ENCODE data around the gene PPIL6. TPM values are rescaled to one million over a fixed set of nuclear protein-coding genes. Genes with fewer than 3 reads are reported as not detected.

The PPIL6 gene
- total RNA-seq, 3 donors from 2014 or later = 2.6 to 16.5 (median 2.9) TPM

- no peaks in the 10 kb centered on the region for H3K36me3 ChIP-seq
These were observed 3.1 kb upstream of the PPIL6 start for GRCh38 chr6:109443425-109443950.

GRCh38 chr6:109442393-109442924 lies 2.0 kb upstream of the PPIL6 start:
- intact Hi-C loops (cut with DNase I; ENCODE audit: low total_unique reads) = no loop called here
- H3K36me3 ChIP-seq = no peaks in the 10 kb centered on the region
- H3K9me3 ChIP-seq = no peaks in the 10 kb centered on the region
- H3K4me3 ChIP-seq = peak overlapping the region in 1 of 3 donors; percentile 87
- no peak for DNase-seq (ENCODE audit: low spot score in 2 of 2)
- TF ChIP-seq CTCF (IDR thresholded peaks at IDR 0.05) (no peak), POLR2AphosphoS5 (IDR thresholded peaks at IDR 0.05) (no peak), POLR2A (IDR thresholded peaks at IDR 0.05) (no peak)
- peaks cover 5 to 7% of the 10 kb centered on the region in 2 donors for H3K4me1 ChIP-seq
- H3K27me3 ChIP-seq = no peaks in the 10 kb centered on the region
- no peak overlapping the region for H3K27ac ChIP-seq

More at GRCh38 chr6:109443425-109443950, 3.1 kb upstream of the PPIL6 start:
- Histone ChIP-seq H3K4me1 (peaks cover 5 to 7% of the 10 kb centered on the region in 2 donors), H3K27ac (no peak overlapping the region), H3K27me3 (no peaks in the 10 kb centered on the region), H3K9me3 (no peaks in the 10 kb centered on the region), H3K4me3 (no peak overlapping the region)
- TF ChIP-seq POLR2A (IDR thresholded peaks at IDR 0.05) (no peak), POLR2AphosphoS5 (IDR thresholded peaks at IDR 0.05) (no peak), CTCF (IDR thresholded peaks at IDR 0.05) (no peak)
- no peak for DNase-seq (ENCODE audit: low spot score in 2 of 2)
- intact Hi-C loops (cut with DNase I; ENCODE audit: low total_unique reads) = no loop called here

GRCh38 chr6:109441069-109441816 lies 815 bp upstream of the PPIL6 start:
- H3K4me3 ChIP-seq = peak overlapping the region; percentile 71 to 87 (median 86)
- TF ChIP-seq CTCF (IDR thresholded peaks at IDR 0.05) = peak; percentile 7 to 44 (median 13)
- no peak for TF ChIP-seq POLR2A (IDR thresholded peaks at IDR 0.05)
- peak in 1 of 3 donors; percentile 6 for TF ChIP-seq POLR2AphosphoS5 (IDR thresholded peaks at IDR 0.05)
- H3K36me3 ChIP-seq = no peaks in the 10 kb centered on the region
- peaks cover 5 to 7% of the 10 kb centered on the region in 2 donors for H3K4me1 ChIP-seq
- intact Hi-C loops (cut with DNase I; ENCODE audit: low total_unique reads) = no loop called here
- no peaks in the 10 kb centered on the region for H3K9me3 ChIP-seq
- peak overlapping the region; percentile 91 to 92 for H3K27ac ChIP-seq
- H3K27me3 ChIP-seq = no peaks in the 10 kb centered on the region
- DNase-seq (ENCODE audit: low spot score in 2 of 2) = peak in 1 of 2 donors; percentile 53

GRCh38 chr6:109436041-109436440 lies 4.4 kb downstream of the PPIL6 start:
- H3K36me3 ChIP-seq = no peaks in the 10 kb centered on the region
- TF ChIP-seq POLR2A (IDR thresholded peaks at IDR 0.05) (no peak), POLR2AphosphoS5 (IDR thresholded peaks at IDR 0.05) (no peak), CTCF (IDR thresholded peaks at IDR 0.05) (no peak)
- intact Hi-C loops (cut with DNase I; ENCODE audit: low total_unique reads) = no loop called here
- H3K27ac ChIP-seq = no peak overlapping the region
- H3K4me3 ChIP-seq = no peak overlapping the region
- no peaks in the 10 kb centered on the region for H3K9me3 ChIP-seq
- DNase-seq (ENCODE audit: low spot score in 2 of 2) = no peak
- no peaks in the 10 kb centered on the region for H3K27me3 ChIP-seq
- H3K4me1 ChIP-seq = no peaks in the 10 kb centered on the region

- Histone ChIP-seq H3K9me3 (no peaks in the 10 kb centered on the region), H3K27ac (no peak overlapping the region), H3K27me3 (no peaks in the 10 kb centered on the region), H3K4me1 (no peaks in the 10 kb centered on the region), H3K36me3 (no peaks in the 10 kb centered on the region), H3K4me3 (no peak overlapping the region)
- TF ChIP-seq POLR2AphosphoS5 (IDR thresholded peaks at IDR 0.05) (no peak), CTCF (IDR thresholded peaks at IDR 0.05) (no peak), POLR2A (IDR thresholded peaks at IDR 0.05) (no peak)
- DNase-seq (ENCODE audit: low spot score in 2 of 2) = no peak
- intact Hi-C loops (cut with DNase I; ENCODE audit: low total_unique reads) = no loop called here
These were observed 6.0 kb downstream of the PPIL6 start for GRCh38 chr6:109434456-109434855.
